ENCODE results near the gene PRKG1. TPM values are rescaled to one million over a fixed set of nuclear protein-coding genes. Genes with fewer than 3 reads are reported as not detected.

PRKG1 gene
- total RNA-seq, 1 experiment from 2014 or later: 0.09 TPM

DNA sequence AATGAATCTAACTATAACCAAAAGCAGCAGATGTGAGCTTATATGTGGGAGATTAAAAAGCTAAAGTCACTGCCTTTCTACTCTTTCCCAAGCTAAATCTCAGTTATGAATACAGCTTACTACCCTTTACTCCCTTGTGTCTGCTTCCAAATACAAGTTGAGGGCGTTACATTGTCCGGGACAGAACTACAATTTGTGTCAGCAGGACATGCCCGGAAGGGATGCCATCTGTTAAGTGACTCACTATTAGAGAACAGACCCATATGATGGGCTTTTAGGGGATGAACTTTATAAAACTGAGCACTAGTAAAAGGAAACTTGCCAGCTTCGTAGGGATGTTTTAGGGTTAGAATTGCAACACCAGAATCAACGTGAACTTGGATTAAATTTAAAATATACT lies 924.8 kb downstream of the PRKG1 start:
- Histone ChIP-seq H3K9me3 (no peaks in the 10 kb centered on the region), H3K36me3 (ENCODE audit: control insufficient read depth, insufficient read depth, low read length) (no peaks in the 10 kb centered on the region), H3K4me1 (no peaks in the 10 kb centered on the region), H3K27me3 (replicated peaks; ENCODE audit: control insufficient read depth, insufficient read depth, low read length) (no peaks in the 10 kb centered on the region), H3K4me3 (ENCODE audit: low read depth, low read length) (no peak overlapping the region)
- Mint-ChIP-seq H3K4me3 (ENCODE audit: unreplicated experiment) (no peak overlapping the region), H3K4me1 (ENCODE audit: low read depth, unreplicated experiment) (no peaks in the 10 kb centered on the region), H3K9me3 (ENCODE audit: unreplicated experiment) (no peaks in the 10 kb centered on the region), H3K27me3 (ENCODE audit: insufficient read depth, unreplicated experiment) (peaks cover 17% of the 10 kb centered on the region), H3K27ac (ENCODE audit: unreplicated experiment) (no peak overlapping the region), H3K36me3 (ENCODE audit: insufficient read depth, unreplicated experiment) (no peaks in the 10 kb centered on the region)
- ChIA-PET POLR2A (no interaction called here), CTCF (interaction anchor here (0.6 kb wide), 1 partner anchor 15 kb away, joined by 3 read pairs; no protein-coding TSS in a partner anchor)
- BruUV-seq (replicated peaks): no TSS peak
- DNase-seq: no peak
- intact Hi-C loops (cut with micrococcal nuclease; ENCODE audit: unreplicated experiment): no loop called here
- TF ChIP-seq CTCF (IDR thresholded peaks at IDR 0.05; ENCODE audit: insufficient read depth in 1 of 2, low read depth in 1 of 2, low read length in 1 of 2, severe bottlenecking in 1 of 2, unreplicated experiment in 1 of 2): no peak

- BruUV-seq (replicated peaks): no TSS peak
- H3K4me1 Mint-ChIP-seq (ENCODE audit: low read depth, unreplicated experiment): peaks cover 6% of the 10 kb centered on the region
- no peaks in the 10 kb centered on the region for H3K36me3 Mint-ChIP-seq (ENCODE audit: insufficient read depth, unreplicated experiment)
- ChIA-PET POLR2A (no interaction called here), CTCF (interaction anchor here (0.6 to 1.1 kb wide), 4 partner anchors 168 to 996 kb away, joined by 3 read pairs; partner anchors contain the start of gene PRKG1)
- intact Hi-C loops (cut with micrococcal nuclease; ENCODE audit: unreplicated experiment): loop anchor here (1.0 kb wide), 4 partner anchors 127 to 941 kb away; no protein-coding TSS in a partner anchor
- H3K27ac Mint-ChIP-seq (ENCODE audit: unreplicated experiment): no peak overlapping the region
- H3K9me3 ChIP-seq: 0 out of 2 replicates have a peak, but pooled peaks cover 5% of the 10 kb centered on the region
- peak in 1 of 2 experiments; percentile 62 for DNase-seq
- TF ChIP-seq CTCF (IDR thresholded peaks at IDR 0.05; ENCODE audit: insufficient read depth in 1 of 2, low read depth in 1 of 2, low read length in 1 of 2, severe bottlenecking in 1 of 2, unreplicated experiment in 1 of 2): peak; percentile 80 to 81
- H3K36me3 ChIP-seq (ENCODE audit: control insufficient read depth, insufficient read depth, low read length): no peaks in the 10 kb centered on the region
- H3K4me3 ChIP-seq (ENCODE audit: low read depth, low read length): no peak overlapping the region
- H3K27me3 Mint-ChIP-seq (ENCODE audit: insufficient read depth, unreplicated experiment): no peaks in the 10 kb centered on the region
- H3K4me3 Mint-ChIP-seq (ENCODE audit: unreplicated experiment): no peak overlapping the region
- no peaks in the 10 kb centered on the region for H3K4me1 ChIP-seq
- no peaks in the 10 kb centered on the region for H3K27me3 ChIP-seq (replicated peaks; ENCODE audit: control insufficient read depth, insufficient read depth, low read length)
- peaks cover 19% of the 10 kb centered on the region for H3K9me3 Mint-ChIP-seq (ENCODE audit: unreplicated experiment)
Observed at GRCh38 chr10:52004342-52004949, 930.2 kb downstream of the PRKG1 start.

GRCh38 chr10:52007091-52007490 lies 932.8 kb downstream of the PRKG1 start:
- no peak overlapping the region for H3K4me3 Mint-ChIP-seq (ENCODE audit: unreplicated experiment)
- Histone ChIP-seq H3K36me3 (ENCODE audit: control insufficient read depth, insufficient read depth, low read length) (no peaks in the 10 kb centered on the region), H3K4me1 (no peaks in the 10 kb centered on the region), H3K27me3 (replicated peaks; ENCODE audit: control insufficient read depth, insufficient read depth, low read length) (no peaks in the 10 kb centered on the region), H3K9me3 (0 out of 2 replicates have a peak, but pooled peaks cover 5% of the 10 kb centered on the region), H3K4me3 (ENCODE audit: low read depth, low read length) (no peak overlapping the region)
- intact Hi-C loops (cut with micrococcal nuclease; ENCODE audit: unreplicated experiment): no loop called here
- no peaks in the 10 kb centered on the region for H3K36me3 Mint-ChIP-seq (ENCODE audit: insufficient read depth, unreplicated experiment)
- H3K27ac Mint-ChIP-seq (ENCODE audit: unreplicated experiment): no peak overlapping the region
- H3K27me3 Mint-ChIP-seq (ENCODE audit: insufficient read depth, unreplicated experiment): no peaks in the 10 kb centered on the region
- CTCF ChIA-PET: no interaction called here
- POLR2A ChIA-PET: no interaction called here
- BruUV-seq (replicated peaks): no TSS peak
- H3K4me1 Mint-ChIP-seq (ENCODE audit: low read depth, unreplicated experiment): peaks cover 6% of the 10 kb centered on the region
- DNase-seq: no peak
- H3K9me3 Mint-ChIP-seq (ENCODE audit: unreplicated experiment): peaks cover 28% of the 10 kb centered on the region
- TF ChIP-seq CTCF (IDR thresholded peaks at IDR 0.05; ENCODE audit: insufficient read depth in 1 of 2, low read depth in 1 of 2, low read length in 1 of 2, severe bottlenecking in 1 of 2, unreplicated experiment in 1 of 2): no peak

Data from Caco-2 (cell line).